Measurements from ENCODE around the gene PTPRT.
"Not testable (repeated sequence)": the region's sequence is repeated elsewhere in the genome, so short reads cannot be mapped to it uniquely, and the experiment has no call there.

PTPRT gene

DNA sequence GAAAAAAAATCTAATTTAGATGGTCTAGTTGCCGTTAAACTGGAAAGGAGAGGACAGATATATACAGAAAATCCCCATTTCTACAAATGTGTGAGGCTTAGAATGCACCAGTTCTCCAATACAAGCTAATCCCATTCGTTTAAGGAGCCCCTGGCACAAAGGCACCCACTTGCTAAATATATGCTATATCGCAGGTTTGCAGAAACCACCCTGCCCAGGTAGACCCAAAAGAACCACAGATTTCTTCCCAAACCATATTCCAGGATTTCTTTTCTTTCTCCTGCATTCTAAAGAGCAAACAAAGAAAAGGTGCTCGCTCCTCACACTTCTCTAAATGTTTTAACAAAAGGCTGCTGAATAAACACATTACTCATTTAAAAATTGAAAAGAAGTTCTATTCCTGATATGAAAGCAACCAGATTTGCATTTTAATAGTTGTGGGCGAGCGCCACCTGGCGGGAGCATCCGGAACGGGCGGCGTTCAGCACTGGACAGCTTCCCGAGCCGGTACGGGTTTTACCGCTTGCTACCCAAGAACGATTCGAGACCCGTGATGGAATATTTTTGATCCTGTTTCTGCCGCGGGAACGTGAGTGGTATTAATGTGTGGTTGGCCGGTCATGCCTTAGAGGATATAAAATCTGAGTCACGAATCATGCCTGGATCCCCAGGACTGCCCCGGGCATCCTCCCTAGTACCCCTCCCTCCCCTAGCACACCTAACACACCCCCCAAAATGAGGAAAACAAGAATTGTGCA is 2.1 kb downstream of the PTPRT start:
- DNase-seq (ENCODE audit: low read depth in 2 of 2), result peak; percentile 46 to 67

DNA sequence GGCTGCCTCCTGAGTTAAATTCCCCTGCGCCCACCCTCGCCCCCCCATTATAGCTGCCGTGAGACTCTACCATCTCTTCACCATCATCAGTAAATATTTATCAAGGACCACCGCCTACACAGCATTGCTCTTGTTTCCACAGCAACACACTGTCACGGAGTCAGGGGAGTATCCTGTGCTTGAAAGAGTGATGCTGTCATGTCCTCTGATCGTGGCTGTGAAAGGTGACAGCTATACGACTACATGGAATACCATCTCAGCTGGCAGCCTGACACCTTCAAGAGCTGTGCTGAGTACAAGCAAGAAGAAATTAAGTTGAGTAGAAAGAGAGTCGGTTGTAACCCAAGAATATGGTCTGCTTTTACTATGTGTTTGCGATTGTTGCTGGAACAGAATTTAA is 3.4 kb downstream of the PTPRT start:
- DNase-seq (ENCODE audit: low read depth in 2 of 2), result no peak

DNA sequence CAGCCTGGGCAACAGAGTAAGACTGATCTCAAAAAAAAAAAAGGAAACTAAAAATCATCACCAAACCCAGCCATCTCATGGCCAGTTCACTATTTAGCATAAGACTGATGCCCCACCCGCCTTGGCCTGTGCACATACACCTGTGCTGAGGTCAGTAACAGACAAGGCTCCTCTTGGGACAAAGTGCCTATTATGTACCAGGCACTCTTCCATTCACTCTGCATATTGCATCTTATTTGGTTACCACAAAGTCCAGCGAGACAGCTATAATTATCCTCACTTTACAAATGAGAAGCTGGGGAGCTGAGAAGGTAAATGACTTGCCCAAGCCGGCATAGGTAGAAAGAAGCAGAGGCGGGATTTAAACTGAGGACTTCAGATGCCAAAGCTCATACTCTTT is 3.8 kb downstream of the PTPRT start:
- DNase-seq (ENCODE audit: low read depth in 2 of 2), result no peak

DNA sequence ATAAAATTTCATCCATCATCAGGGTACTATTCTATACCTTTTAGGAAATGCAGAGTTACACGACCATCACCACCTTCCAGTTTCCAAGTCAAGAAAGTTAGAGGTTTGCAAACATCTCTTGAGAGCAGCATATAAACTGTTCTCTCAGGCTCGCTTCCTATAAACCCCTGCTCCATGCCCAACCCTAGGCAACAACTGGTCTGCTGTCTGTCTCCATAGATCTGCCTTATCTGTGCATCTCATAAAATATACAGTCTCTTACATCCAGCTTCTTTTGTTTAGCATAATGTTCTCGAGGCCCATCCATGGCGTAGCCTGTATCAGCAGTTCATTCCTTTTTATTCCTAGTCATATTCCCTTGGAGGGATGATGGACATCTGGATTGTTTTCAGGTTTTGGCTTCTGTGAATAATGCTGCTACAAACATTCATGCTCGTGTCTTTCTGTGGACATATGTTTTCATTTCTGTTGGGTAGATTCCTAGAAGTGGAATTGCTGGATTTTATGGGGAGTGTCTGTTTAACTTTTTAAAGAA is 6.1 kb downstream of the PTPRT start:
- no peak for DNase-seq (ENCODE audit: low read depth in 2 of 2)

DNA sequence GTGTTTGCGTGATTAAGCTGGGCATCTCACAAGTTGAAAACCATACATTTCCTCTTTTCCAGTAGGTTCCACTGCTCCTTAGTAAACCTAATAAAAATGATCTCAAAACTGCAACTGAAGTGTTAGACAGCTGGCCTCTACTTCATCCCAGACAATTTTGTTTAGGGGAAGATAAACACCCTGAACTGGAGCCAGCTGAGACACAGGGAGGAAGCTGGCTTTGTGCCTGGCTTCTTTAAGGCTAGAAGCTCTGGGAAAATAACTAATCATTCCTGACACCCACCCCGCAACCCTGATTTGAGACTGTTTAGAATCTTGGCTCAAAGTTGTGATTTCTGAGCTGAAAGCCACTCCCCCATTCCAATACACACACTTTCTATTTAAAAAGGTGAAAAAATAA is 11.6 kb downstream of the PTPRT start:
- DNase-seq (ENCODE audit: low read depth in 2 of 2), result no peak

DNA sequence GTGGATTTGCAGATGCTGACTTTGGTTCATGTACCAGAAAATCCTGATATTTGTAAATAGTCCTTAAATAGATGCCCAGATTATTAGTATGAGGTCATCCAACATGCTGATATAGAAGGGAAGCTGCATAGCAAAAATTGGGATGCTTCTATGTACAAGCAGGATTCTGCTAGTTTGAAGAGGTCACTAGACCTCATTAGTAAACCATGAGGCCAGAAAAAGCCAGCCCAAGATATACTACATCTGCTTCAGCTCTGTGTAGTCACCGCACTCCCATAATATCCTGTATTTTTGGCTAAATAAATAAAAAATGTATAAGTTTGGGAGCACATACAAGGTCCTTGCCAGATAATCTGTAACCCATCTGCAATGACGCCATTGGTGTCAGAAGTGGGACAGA is 13.0 kb downstream of the PTPRT start:
- DNase-seq (ENCODE audit: low read depth in 2 of 2), result no peak

DNA sequence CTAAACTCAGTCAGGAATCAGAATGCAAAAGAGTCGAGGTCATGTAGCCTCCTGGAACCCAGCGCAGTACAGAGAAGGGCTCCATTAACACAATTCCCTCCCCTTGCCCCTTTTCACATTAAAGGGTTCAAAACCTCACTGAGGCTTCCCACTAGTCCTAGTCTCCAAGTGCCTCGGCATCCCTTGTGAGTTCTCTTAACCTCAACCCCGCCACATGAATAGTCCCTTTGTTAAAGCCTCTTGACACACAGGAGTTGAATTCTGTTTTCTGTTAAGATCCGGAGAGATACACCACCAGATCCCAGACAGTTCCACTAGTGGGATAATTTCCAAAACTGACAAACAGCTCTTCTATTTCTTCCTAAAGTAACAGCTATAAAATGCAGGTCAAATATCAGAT is 17.8 kb downstream of the PTPRT start:
- DNase-seq (ENCODE audit: low read depth in 2 of 2), result no peak

DNA sequence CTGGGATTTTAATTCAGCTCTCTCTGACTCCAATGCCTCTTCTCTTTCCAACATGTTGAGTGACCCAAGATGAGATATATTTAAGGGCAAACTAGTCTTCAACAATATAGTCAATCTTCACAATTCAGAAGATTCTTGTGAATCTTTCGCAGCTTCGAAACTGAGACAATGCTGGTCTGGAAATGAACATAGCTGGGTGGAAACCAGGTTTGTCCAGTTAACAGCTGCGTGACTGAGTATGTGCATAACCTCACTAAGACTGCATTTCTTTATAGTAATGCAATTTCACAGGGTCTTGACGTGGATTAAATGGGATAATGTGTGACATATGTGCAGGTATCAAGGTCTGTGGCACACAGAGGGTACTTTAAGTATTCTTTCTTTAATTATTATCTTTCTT is 18.9 kb downstream of the PTPRT start:
- DNase-seq (ENCODE audit: low read depth in 2 of 2), result no peak

DNA sequence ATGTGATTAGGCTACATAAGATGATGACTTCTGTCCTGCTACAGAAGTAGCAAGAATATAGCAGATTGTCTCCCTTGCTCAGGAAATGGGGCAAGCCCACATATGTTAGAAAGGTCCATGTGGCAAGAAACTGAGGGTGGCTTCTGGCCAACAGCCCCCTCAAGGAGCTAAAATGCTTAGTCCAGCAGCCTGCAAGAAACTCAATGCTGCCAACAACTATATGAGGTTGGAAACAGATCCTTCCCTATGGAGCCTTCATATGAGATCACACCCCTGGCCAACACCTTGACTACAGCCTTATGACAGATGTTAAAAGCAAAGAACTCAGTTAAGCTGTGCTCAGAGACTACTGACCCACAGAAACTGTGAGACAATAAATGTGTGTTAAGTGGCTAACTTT is 22.1 kb downstream of the PTPRT start:
- DNase-seq (ENCODE audit: low read depth in 2 of 2), result no peak

DNA sequence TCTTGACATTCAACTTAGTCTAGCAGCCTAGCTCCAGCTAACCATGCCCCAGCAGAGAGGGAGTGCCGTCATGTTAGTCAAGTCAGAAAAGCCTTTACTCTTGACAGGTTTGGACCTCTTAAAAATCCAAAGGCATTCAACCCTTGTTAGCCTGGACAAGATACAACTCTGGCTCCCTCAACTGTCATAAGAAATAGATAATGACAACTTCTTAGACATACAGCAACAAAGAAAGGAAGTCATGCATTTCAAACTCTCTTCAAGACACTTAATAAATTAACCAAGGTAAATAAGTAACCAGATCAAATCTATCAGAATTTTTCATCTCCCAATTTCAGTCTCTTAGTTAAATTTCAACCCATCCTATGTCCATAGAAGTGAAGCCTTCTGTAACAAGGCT is 22.7 kb downstream of the PTPRT start:
- DNase-seq (ENCODE audit: low read depth in 2 of 2), result no peak

DNA sequence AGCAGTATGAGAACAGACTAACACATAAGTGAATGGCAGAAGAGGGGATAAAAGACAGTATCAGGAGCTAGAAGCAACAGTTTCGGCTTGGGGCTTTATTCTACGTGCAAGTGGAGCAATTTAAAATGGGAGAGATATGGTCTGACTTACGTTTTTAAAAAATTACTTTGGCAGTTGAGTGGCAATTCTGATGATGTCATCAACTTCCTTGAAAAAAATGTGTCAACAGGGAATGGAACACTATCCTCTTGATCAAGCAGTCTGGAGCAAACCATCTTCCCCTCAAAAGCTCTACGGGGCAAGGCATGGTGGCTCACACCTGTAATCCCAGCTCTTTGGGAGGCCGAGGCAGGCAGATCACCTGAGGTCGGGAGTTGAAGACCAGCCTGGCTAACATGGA is 24.1 kb downstream of the PTPRT start:
- no peak for DNase-seq (ENCODE audit: low read depth in 2 of 2)

DNA sequence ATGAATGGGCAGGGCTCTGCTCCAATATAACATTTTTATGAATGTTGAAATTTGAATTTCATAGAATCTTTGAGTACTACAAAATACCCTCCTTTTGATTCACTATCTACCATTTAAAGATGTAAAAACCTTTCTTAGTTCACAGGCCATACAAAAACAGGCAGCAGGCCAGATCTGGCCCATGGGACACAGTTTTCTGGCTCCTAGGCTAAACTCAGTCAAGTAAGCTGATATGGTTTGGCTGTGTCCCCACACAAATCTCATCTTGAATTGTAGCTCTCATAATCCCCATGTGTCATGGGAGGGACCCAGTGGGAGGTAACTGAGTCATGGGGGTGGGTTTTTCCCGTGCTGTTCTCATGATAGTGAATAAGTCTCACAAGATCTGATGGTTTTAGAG is 25.0 kb downstream of the PTPRT start:
- DNase-seq (ENCODE audit: low read depth in 2 of 2), result not testable (repeated sequence)

DNA sequence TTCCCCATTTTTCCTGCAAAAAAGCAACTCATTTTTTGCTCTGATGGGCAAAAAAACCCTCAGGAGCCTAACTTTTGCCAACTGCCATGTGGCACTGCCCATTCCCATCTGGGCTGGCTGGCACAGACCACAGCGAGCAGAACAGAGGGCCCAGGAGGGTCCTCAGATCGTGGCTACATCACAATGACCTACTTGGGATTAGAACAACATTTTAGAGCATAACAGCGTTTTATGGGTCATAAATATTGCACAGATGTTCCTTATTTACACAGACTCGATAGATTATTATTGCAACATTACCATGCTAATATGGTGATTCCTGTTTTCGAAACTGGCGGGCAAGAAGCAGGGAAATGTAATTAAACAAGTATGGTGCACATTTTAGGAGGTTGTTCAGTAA is 28.0 kb downstream of the PTPRT start:
- DNase-seq (ENCODE audit: low read depth in 2 of 2), result no peak

DNA sequence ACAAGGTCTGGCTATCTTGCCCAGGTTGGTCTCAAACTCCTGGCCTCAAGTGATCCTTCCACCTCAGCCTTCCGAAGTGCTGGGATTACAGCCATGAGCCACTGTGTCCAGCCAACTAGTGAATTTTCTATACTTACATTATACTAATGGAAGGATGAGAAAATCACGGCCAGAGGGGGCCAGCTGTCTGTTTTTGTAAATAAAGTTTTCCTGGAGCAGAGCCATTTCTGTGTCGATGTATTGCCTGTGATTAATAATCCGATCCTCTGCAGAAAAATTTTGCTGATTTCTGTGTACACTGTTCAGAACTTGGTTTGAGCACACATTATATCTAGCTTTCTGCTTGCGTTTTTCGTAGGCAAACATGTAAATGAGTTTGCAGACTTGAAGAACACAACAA is 28.8 kb downstream of the PTPRT start:
- no peak for DNase-seq (ENCODE audit: low read depth in 2 of 2)

DNA sequence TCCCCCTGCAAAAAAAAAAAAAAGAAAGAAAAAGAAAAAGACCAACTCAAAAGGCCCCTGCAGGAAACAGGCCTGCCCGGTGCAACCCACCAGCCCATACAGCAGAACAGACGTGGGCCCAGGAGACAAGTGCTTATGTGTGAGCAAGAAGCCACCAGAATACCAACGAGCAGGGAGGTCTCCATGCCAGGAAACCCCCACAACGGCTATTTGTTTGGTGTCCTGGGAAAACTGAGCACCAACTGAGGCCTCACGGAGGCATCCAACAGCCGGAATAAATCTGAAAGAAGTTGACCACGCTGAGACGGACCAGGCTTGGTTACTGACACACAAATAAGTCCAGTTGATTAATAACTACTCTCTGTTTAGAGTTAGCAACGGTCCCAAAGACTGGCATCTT is 29.7 kb downstream of the PTPRT start:
- DNase-seq (ENCODE audit: low read depth in 2 of 2), result no peak

DNA sequence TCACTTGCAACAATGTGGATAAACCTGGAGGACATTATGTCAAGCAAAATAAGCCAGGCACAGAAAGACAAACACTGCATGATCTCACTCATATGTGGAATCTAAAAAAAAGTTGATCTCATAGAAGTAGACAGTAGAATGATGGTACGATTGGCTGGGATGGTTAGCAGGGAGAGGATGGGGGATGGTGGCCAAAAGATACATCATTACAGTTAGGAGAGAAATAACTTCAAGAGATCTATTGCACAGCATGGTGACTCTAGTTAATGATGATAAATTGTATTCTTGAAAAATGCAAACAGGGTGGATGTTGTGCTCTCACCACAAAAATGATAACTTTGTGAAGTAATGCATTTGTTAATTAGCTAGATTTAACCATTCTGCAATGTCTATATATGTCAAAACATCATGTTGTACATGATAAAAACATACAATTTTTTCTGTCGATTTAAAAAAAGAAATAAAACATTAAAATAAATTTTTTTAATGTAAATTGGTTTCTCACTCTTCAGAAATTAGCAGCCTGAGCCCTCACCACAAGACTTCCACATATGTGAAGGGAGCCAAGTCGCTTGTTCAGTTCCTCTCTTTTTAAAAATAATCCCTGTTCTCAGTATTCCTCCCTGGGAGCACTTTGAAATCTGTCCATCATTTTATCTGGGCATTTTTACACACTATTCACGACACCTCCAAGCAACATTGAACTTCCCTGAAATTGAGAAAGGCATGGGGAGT is 34.2 kb downstream of the PTPRT start:
- no peak for DNase-seq (ENCODE audit: low read depth in 2 of 2)

DNA sequence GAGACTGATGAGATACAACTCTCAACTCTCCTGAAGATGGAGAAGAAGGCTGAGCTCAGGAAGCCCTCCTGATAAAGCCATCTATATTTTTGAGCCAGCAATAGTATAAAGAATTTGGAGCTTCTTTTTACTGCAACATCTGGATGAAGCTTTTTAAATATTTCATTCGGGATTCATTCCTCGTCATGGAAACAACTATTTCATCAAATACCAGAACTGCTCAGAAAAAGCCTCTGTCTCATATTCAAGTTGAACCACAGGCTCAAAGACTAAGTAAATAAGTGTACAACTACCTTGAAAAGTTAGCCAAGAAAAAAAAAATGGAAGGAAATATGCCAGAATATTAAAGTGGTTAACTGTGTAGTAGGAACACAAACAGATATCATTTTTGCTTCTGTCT is 37.8 kb downstream of the PTPRT start:
- DNase-seq (ENCODE audit: low read depth in 2 of 2), result no peak

DNA sequence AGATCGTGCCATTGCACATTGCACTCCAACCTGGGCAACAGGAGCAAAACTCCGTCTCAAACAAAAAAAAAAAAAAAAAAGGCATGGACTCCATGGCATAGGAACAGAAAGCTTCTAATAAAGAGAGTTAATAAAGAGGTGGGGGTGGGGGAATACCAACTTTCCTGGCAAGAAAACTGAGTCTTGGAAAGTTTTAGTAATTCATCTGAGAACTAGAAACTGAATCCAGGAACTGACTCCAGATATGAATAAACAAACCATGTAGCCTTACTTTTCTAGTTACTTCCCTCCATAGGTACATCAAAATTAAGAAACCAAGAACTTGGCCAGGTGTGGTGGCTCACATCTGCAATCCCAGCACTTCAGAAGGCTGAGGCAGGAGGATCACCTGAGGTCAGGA is 38.5 kb downstream of the PTPRT start:
- DNase-seq (ENCODE audit: low read depth in 2 of 2), result no peak

DNA sequence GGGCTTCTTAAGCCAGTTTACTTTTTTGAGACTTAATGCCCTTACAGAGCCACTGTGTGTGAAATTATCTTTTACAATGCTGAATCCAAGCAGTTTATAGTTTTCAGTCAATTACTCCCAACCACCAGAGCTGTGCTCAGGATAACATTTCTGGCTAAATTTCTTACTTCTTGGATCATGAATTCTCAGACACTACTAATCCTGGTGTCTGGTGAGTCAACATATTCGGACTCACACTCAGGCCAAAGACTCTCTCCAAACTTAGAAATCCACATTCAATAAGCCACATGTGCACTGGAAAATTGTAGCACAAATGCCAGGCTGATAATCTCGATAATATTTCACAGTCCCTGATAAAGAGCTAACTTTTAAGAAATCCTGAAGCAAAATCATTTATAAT is 49.0 kb downstream of the PTPRT start:
- no peak for DNase-seq (ENCODE audit: low read depth in 2 of 2)

DNA sequence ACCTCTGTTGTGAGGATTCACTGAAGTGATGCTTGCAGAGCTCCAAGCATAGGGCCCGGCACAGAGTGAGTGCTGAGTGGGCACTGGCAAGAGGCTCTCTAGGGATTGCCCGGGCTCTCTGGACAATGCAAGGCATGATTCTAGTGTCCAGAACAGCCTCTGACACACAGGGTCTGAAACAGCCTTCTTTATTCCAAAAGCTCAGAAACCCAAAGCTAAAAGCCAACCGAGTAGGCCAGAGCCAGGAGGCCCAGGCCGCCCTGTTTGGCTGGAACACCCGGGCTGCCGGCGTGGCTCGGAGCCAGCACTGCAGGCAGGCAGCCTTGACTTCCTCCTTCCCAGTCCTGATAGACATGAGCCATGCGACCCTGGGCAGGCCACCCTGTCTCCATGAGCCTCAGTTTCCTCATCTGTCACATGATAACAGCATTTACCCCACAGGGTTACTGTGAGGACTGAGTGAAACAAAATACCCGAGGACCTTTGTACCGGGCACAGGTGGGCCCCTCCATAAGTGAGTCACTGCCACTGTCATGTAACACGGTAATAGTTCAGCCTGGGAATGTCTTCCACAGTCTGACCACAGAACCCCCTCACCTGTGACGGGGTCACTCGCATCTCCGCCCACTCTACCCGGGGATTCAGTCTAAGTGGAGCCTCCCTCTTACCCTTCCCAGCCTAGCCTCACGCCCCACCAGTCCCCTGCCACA is 51.5 kb downstream of the PTPRT start:
- no peak for DNase-seq (ENCODE audit: low read depth in 2 of 2)

DNA sequence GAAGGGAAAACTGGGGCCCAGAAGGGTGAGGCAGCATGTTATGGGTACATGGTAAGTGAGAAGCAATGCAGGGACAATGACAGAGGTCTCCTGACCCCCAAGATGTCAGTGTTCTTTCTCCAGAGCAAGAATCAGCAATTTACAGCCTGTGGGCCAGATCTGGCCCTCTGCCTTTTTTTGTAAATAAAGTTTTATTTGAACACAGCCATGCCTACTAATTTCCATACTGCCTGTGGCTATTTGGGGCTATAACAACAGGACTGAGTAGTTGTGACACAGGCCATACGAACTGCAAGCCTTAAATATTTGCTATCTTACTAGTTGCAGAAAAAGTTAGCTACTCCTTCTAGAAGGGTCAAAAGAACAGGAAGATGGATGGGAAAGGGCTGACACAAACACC is 52.5 kb downstream of the PTPRT start:
- no peak for DNase-seq (ENCODE audit: low read depth in 2 of 2)

DNA sequence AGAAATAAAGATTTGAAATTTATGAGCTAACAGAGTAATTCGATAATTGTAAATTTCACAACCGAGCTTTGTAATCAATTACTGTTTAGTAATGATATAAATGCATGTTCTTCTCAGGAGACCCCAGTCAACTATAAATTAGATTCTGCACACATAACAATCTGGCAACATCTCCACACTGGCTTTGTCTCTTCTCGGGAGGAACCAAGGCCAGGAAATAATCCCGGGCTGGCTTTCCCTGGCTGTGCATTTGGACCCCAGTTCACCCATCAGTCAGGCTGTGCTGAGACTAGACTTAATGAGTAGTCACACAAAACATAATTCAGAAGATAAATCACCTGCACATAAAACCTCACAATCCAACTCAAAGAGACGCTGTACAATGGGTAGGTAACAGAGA is 65.5 kb downstream of the PTPRT start:
- DNase-seq (ENCODE audit: low read depth in 2 of 2), result no peak

DNA sequence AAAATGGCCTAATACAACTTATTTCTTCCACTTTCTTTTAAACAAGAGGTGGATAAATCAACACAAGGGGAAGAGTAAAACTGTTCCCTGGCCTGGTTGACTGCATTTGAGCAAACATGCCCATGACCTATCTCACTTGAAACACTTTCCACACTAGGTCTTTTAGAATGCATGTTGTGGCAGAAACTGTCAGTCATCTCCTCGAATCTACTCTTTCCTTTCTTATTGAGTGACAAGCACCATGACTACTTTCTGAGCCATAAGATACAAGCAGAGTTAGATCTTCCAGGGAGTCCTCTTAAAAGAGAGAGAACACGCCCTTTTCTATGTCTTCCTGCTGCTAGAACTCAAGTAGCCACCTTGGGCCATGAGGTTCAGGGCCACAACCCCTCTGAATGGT is 66.5 kb downstream of the PTPRT start:
- no peak for DNase-seq (ENCODE audit: low read depth in 2 of 2)

Data from stimulated activated CD4-positive, alpha-beta T cell treated with anti-CD3 and anti-CD28 coated beads, Interleukin-4, amount 100 ng/mL, for 48 hours (primary cell).